CD14-positive monocyte (primary cell): Measurements from ENCODE around the gene FAM20B. TPM values are rescaled to one million over a fixed set of nuclear protein-coding genes. Genes with fewer than 3 reads are reported as not detected.

Source experiments
- DNase-seq, 3 donors: peaks; one replicate each; pipeline ENCODE4 v3.0.0-alpha.2; 2011 to 2022
- H2AFZ ChIP-seq: 2 replicates; pipeline ENCODE4 v1.6.0; 2012; ENCODE audit warnings: mild to moderate bottlenecking, low read depth, low read length, inconsistent platforms; ENCODE audit not compliant: insufficient read depth, poor library complexity, severe bottlenecking
- H3K27ac ChIP-seq, 2 donors: 1 replicate in 1 of 2; 2 replicates in 1 of 2; pipeline ENCODE4 v1.5.1; 2012 to 2013; ENCODE audit warnings: low read length in 2 of 2, control low read depth in 1 of 2, inconsistent platforms in 1 of 2, low read depth in 1 of 2, mild to moderate bottlenecking in 1 of 2
- H3K27me3 ChIP-seq, 2 donors: one replicate each; pipeline versions ENCODE4 v1.6.0 to v1.6.1; 2011 to 2013; ENCODE audit warnings: low read length in 2 of 2; ENCODE audit not compliant: control insufficient read depth in 2 of 2, insufficient read depth in 2 of 2
- H3K36me3 ChIP-seq, 2 donors: replicated peaks in 1 of 2; 1 replicate in 1 of 2; 2 replicates in 1 of 2; pipeline versions ENCODE4 v1.5.1 to v1.6.1; 2012 to 2013; ENCODE audit warnings: low read length in 2 of 2, control low read depth in 1 of 2, inconsistent platforms in 1 of 2, mild to moderate bottlenecking in 1 of 2; ENCODE audit not compliant: insufficient read depth in 2 of 2, control insufficient read depth in 1 of 2
- H3K4me1 ChIP-seq, 2 donors: 1 replicate in 1 of 2; 2 replicates in 1 of 2; pipeline versions ENCODE4 v1.5.1 to v1.6.1; 2012 to 2013; ENCODE audit warnings: low read length in 2 of 2, control low read depth in 1 of 2, inconsistent platforms in 1 of 2, mild to moderate bottlenecking in 1 of 2, moderate library complexity in 1 of 2; ENCODE audit not compliant: insufficient read depth in 2 of 2, control insufficient read depth in 1 of 2
- H3K4me2 ChIP-seq: replicated peaks from 2 replicates; pipeline ENCODE3; 2012; ENCODE audit warnings: low read length, moderate library complexity, mild to moderate bottlenecking; ENCODE audit not compliant: poor library complexity, severe bottlenecking; ENCODE audit errors: extremely low read depth
- H3K4me3 ChIP-seq, 3 experiments: fragments of 200-600 bp in 1 of 3; sonication (generic) in 1 of 3; replicated peaks in 1 of 3; 1 replicate in 2 of 3; 2 replicates in 1 of 3; pipeline ENCODE4 v1.5.1; 2011 to 2013; ENCODE audit warnings: low read length in 3 of 3, mild to moderate bottlenecking in 3 of 3, control low read depth in 2 of 3, low read depth in 2 of 3, inconsistent platforms in 1 of 3, moderate library complexity in 1 of 3
- H3K79me2 ChIP-seq: 2 replicates; pipeline ENCODE4 v1.6.0; 2012; ENCODE audit warnings: mild to moderate bottlenecking, control low read depth, inconsistent platforms, low read length, moderate library complexity; ENCODE audit not compliant: insufficient read depth
- H3K9ac ChIP-seq: 2 replicates; pipeline ENCODE4 v1.6.0; 2017; ENCODE audit warnings: low read length, mild to moderate bottlenecking; ENCODE audit not compliant: insufficient read depth, poor library complexity, severe bottlenecking
- H3K9me3 ChIP-seq, 2 donors: replicated peaks in 1 of 2; 1 replicate in 1 of 2; 2 replicates in 1 of 2; pipeline versions ENCODE4 v1.5.1 to v1.6.1; 2012 to 2013; ENCODE audit warnings: low read length in 2 of 2, control low read depth in 1 of 2; ENCODE audit not compliant: control insufficient read depth in 1 of 2, insufficient read depth in 1 of 2
- H4K20me1 ChIP-seq: 2 replicates; pipeline ENCODE4 v1.6.0; 2012; ENCODE audit warnings: mild to moderate bottlenecking, low read length, control low read depth, moderate library complexity; ENCODE audit not compliant: insufficient read depth
- H3K27ac Mint-ChIP-seq, 7 donors: one replicate each; pipeline ENCODE4 v1.8.0; 2020; ENCODE audit warnings: mild to moderate bottlenecking in 7 of 7, mixed read lengths in 7 of 7, moderate library complexity in 6 of 7, inconsistent platforms in 2 of 7
- H3K27me3 Mint-ChIP-seq, 3 donors: one replicate each; pipeline ENCODE4 v1.8.0; 2021 to 2022; ENCODE audit warnings: low read depth in 3 of 3, mild to moderate bottlenecking in 3 of 3, mixed read lengths in 3 of 3, moderate library complexity in 3 of 3, inconsistent platforms in 1 of 3
- H3K36me3 Mint-ChIP-seq, 2 donors: one replicate each; pipeline ENCODE4 v1.8.0; 2020; ENCODE audit warnings: mixed read lengths in 2 of 2, inconsistent platforms in 1 of 2, mild to moderate bottlenecking in 1 of 2
- H3K4me1 Mint-ChIP-seq: one replicate; pipeline ENCODE4 v1.8.0; 2020; ENCODE audit warnings: mild to moderate bottlenecking, mixed read lengths
- H3K4me3 Mint-ChIP-seq, 2 donors: one replicate each; pipeline ENCODE4 v1.8.0; 2020; ENCODE audit warnings: mild to moderate bottlenecking in 2 of 2, mixed read lengths in 2 of 2, moderate library complexity in 1 of 2
- H3K9me3 Mint-ChIP-seq, 7 donors: one replicate each; pipeline ENCODE4 v1.8.0; 2020 to 2022; ENCODE audit warnings: mixed read lengths in 7 of 7, mild to moderate bottlenecking in 6 of 7, moderate library complexity in 6 of 7, inconsistent platforms in 2 of 7
- CTCF ChIP-seq: fragments of 200-600 bp; IDR thresholded peaks from one replicate; pipeline ENCODE4 v1.8.0; 2022; ENCODE audit warnings: antibody characterized with exemption, mild to moderate bottlenecking
- WGBS: methylation state at CpG from one replicate; pipeline ENCODE4 v1.1.5; 2013; ENCODE audit warnings: missing lambda C conversion rate; ENCODE audit not compliant: insufficient coverage; 5-methylcytosine and 5-hydroxymethylcytosine counted together
- intact Hi-C, 2 donors: fragments of 100-400 bp; cut with micrococcal nuclease; formaldehyde crosslinking; loops; one replicate each; pipeline versions ENCODE4 v1.15.0 to v1.15.1; 2023
- polyA plus RNA-seq, 3 donors: library from polyadenylated mRNA; depleted of rRNA in 1 of 3; unstranded in 2 of 3; stranded (reverse) in 1 of 3; fragments of 300-500 nt in 2 of 3; fragments of >200 nt in 1 of 3; fragmentation: Illumina TruSeq in 2 of 3; gene quantifications; 1 replicate in 2 of 3; 2 replicates in 1 of 3; pipeline ENCODE4 v1.2.3, GENCODE V29; 2012 to 2021

The FAM20B gene
- polyA plus RNA-seq, 3 donors: 4.0 to 6.7 (median 4.4) TPM

DNA sequence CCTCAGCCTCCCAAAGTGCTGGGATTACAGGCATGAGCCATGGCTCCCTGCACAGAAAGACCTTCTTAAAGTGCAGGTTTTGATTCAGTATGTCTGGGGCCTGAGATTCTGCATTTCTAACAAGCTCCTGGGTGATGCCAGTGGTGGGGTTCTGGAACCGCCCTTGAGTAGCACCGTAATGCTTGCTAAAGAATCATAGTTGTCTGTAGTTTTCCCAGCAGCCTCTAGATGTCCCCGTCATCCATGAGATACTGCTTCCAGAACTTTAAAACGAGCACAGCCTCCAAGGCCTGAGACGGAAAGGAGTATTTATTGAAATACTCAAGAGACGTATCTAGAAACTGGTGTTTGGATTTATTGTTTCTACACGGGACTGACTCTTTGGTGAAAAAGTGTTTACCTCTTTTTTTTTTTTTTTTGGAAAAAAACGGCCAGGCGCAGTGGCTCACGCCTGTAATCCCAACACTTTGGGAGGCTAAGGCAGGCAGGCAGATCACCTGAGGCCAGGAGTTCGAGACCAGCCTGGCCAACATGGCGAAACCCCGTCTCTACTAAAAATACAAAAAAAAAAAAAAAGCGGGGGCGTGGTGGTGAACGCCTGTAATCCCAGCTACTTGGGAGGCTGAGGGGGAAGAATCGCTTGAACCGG, 53.5 kb downstream of the FAM20B start:
- Mint-ChIP-seq H3K4me1 (peaks cover 25% of the 10 kb centered on the region), H3K27me3 (peaks cover 0 to 2% (median 0%) of the 10 kb centered on the region in 3 donors)

More for the DNA sequence above, 53.5 kb downstream of the FAM20B start:
- Histone ChIP-seq H4K20me1 (no peaks in the 10 kb centered on the region), H3K9me3 (no peaks in the 10 kb centered on the region), H2AFZ (no peak overlapping the region), H3K36me3 (peaks cover 0 to 7% of the 10 kb centered on the region in 2 donors), H3K9ac (no peak overlapping the region), H3K4me1 (peaks cover 19 to 24% of the 10 kb centered on the region in 2 donors), H3K27ac (no peak overlapping the region), H3K27me3 (no peaks in the 10 kb centered on the region), H3K4me2 (no peak overlapping the region), H3K4me3 (no peak overlapping the region), H3K79me2 (peaks cover 22% of the 10 kb centered on the region)
- Mint-ChIP-seq H3K4me3 (no peak overlapping the region), H3K27ac (peak overlapping the region in 1 of 7 donors; percentile 35), H3K9me3 (no peaks in the 10 kb centered on the region), H3K36me3 (peaks cover 4 to 5% of the 10 kb centered on the region in 2 donors)
- TF ChIP-seq CTCF: peak; percentile 78
- WGBS: 39% methylated on average over 5 of the region's 18 CpGs
- intact Hi-C loops: loop anchor here in 1 of 2 donors (5.0 kb wide), 1 partner anchor 728 kb away; no protein-coding TSS in a partner anchor
- DNase-seq: peak; percentile 67 to 80 (median 74)
